PC-9 (cell line): Measurements from ENCODE around the gene XRCC6. TPM values are rescaled to one million over a fixed set of nuclear protein-coding genes. Genes with fewer than 3 reads are reported as not detected.
"Not testable (repeated sequence)": the region's sequence is repeated elsewhere in the genome, so short reads cannot be mapped to it uniquely, and the experiment has no call there.

Source experiments
- Bru-seq: library from RNA; stranded (reverse); fragments of 400-500 nt; gene quantifications from one replicate; lab custom pipeline; 2021; lab: Mats Ljungman, UMichigan
- BruChase-seq, 2 experiments: library from RNA; stranded (reverse); fragments of 400-500 nt; gene quantifications; one replicate each; lab custom pipeline; 2021; lab: Mats Ljungman, UMichigan
- BruUV-seq: library from RNA; stranded (reverse); fragments of 400-500 nt; replicated peaks from 2 replicates; lab custom pipeline; 2021; lab: Mats Ljungman, UMichigan
- CTCF ChIA-PET: fragments of 300-600 bp; sonication (Branson Sonifier 250); formaldehyde crosslinking; loops from one replicate; lab custom pipeline; 2022; ENCODE audit warnings: antibody characterized with exemption; lab: Charles Lee
- POLR2A ChIA-PET: fragments of 300-600 bp; sonication (Branson Sonifier 250); formaldehyde crosslinking; loops from one replicate; lab custom pipeline; 2022; ENCODE audit warnings: antibody characterized with exemption; ENCODE audit not compliant: unreplicated experiment; lab: Charles Lee
- DNase-seq, 2 experiments: peaks; one replicate each; pipeline versions ENCODE4 v3.0.0 to v3.0.0-alpha.2; 2015 to 2022; ENCODE audit warnings: mixed read lengths in 1 of 2
- H2AFZ ChIP-seq: fragments of 200-600 bp; sonication (generic); 2 replicates; pipeline ENCODE4 v1.8.1; 2017; ENCODE audit warnings: antibody characterized with exemption
- H3F3A ChIP-seq: fragments of 200-600 bp; sonication (generic); 2 replicates; pipeline ENCODE4 v1.8.1; 2017; ENCODE audit warnings: antibody characterized with exemption, mild to moderate bottlenecking, low read depth; ENCODE audit not compliant: insufficient read depth
- H3K27ac ChIP-seq: fragments of 200-600 bp; sonication (generic); 2 replicates; pipeline ENCODE4 v1.6.1; 2016; ENCODE audit warnings: mixed run types
- H3K27me3 ChIP-seq: fragments of 200-600 bp; sonication (generic); 2 replicates; pipeline ENCODE4 v1.6.1; 2016; ENCODE audit warnings: low read depth, mixed run types; ENCODE audit not compliant: insufficient read depth
- H3K36me3 ChIP-seq: fragments of 200-600 bp; sonication (generic); 2 replicates; pipeline ENCODE4 v1.6.1; 2016; ENCODE audit warnings: low read depth, mixed run types
- H3K4me1 ChIP-seq: fragments of 200-600 bp; sonication (generic); replicated peaks from 2 replicates; pipeline ENCODE4 v1.6.1; 2016; ENCODE audit warnings: mixed run types; ENCODE audit not compliant: insufficient read depth
- H3K4me2 ChIP-seq: fragments of 200-600 bp; sonication (generic); 2 replicates; pipeline ENCODE4 v1.6.1; 2017; ENCODE audit warnings: mixed run types
- H3K4me3 ChIP-seq: fragments of 200-600 bp; sonication (generic); 2 replicates; pipeline ENCODE4 v1.6.1; 2016; ENCODE audit warnings: mixed run types
- H3K79me2 ChIP-seq: fragments of 200-600 bp; sonication (generic); 2 replicates; pipeline ENCODE4 v1.6.1; 2017; ENCODE audit warnings: low read depth, mixed run types
- H3K9me2 ChIP-seq: fragments of 200-600 bp; sonication (generic); 2 replicates; pipeline ENCODE4 v1.8.1; 2017; ENCODE audit warnings: mild to moderate bottlenecking; ENCODE audit not compliant: insufficient read depth
- H3K9me3 ChIP-seq: fragments of 200-600 bp; sonication (generic); 2 replicates; pipeline ENCODE4 v1.8.1; 2016; ENCODE audit warnings: low read depth; ENCODE audit not compliant: insufficient read depth
- H4K20me1 ChIP-seq: fragments of 200-600 bp; sonication (generic); 2 replicates; pipeline ENCODE4 v1.8.1; 2017; ENCODE audit not compliant: insufficient read depth
- CTCF ChIP-seq: fragments of 200-600 bp; sonication (generic); conservative IDR thresholded peaks from 2 replicates; pipeline ENCODE4 v1.6.1; 2017; ENCODE audit warnings: mixed run types, antibody characterized with exemption, mild to moderate bottlenecking, moderate library complexity
- EZH2 ChIP-seq: fragments of 200-600 bp; sonication (generic); IDR thresholded peaks from 2 replicates; pipeline ENCODE4 v1.8.0; 2017; ENCODE audit warnings: antibody characterized with exemption, low read depth
- intact Hi-C: fragments of 100-400 bp; cut with micrococcal nuclease; formaldehyde crosslinking; loops from one replicate; pipeline ENCODE4 v1.10.0; 2022; ENCODE audit not compliant: unreplicated experiment
- long read RNA-seq: library from polyadenylated mRNA; stranded (forward); transcript quantifications from one replicate; pipeline ENCODE4 v2.0.0, GENCODE V29; 2022
- total RNA-seq: library from RNA; stranded (reverse); gene quantifications from 2 replicates; pipeline ENCODE4 v1.2.3, GENCODE V29; 2021

XRCC6 gene
- total RNA-seq: 386 and 486 TPM in 2 replicates
- Bru-seq, nascent RNA: percentile 93 among the genes with signal in this experiment
- BruChase-seq, experiment 1, labeled RNA remaining after a 2-hour chase: percentile 88 among the genes with signal in this experiment
- BruChase-seq, experiment 2, labeled RNA remaining after a 6-hour chase: percentile 97 among the genes with signal in this experiment
- long read RNA-seq, transcript XRCC6-202 (13 exons, 2,296 nt): major isoform, 1,685 of 1,978 reads
- long read RNA-seq, transcript XRCC6-206 (12 exons, 2,148 nt): minor isoform, 10 of 1,978 reads
- long read RNA-seq, transcript XRCC6-201 (12 exons, 2,709 nt): minor isoform, 84 of 1,978 reads
- long read RNA-seq, transcript XRCC6-205 (13 exons, 2,200 nt): minor isoform, 7 of 1,978 reads
- long read RNA-seq, partial matches to known transcripts: 84 of 1,978 reads
- long read RNA-seq, other reads (novel, unspliced or antisense): 108 of 1,978 reads

GRCh38 chr22:41621099-41621910, at the start of gene XRCC6:
Gene XRCC6 (plus strand): TSS chr22:41621295. CDS start chr22:41622005, 710 bp downstream.
- H3K79me2 ChIP-seq: peaks cover 93% of the 10 kb centered on the region
- intact Hi-C loops: loop anchor here (1.0 to 2.0 kb wide), 3 partner anchors 32 to 671 kb away; partner anchors contain the start of genes PMM1, POLR3H and RBX1
- no peaks in the 10 kb centered on the region for H3K9me3 ChIP-seq
- no peaks in the 10 kb centered on the region for H3K27me3 ChIP-seq
- H4K20me1 ChIP-seq: peaks cover 40% of the 10 kb centered on the region
- H3K4me3 ChIP-seq: peak within 1 kb of the TSS; percentile 90
- peaks cover 33% of the 10 kb centered on the region for H3K4me1 ChIP-seq
- POLR2A ChIA-PET: interaction anchor here (0.5 to 1.6 kb wide), 11 partner anchors 9 to 378 kb away, joined by 3 to 37 read pairs (median 6); partner anchors contain the start of gene PMM1
- peak within 1 kb of the TSS; percentile 93 for H2AFZ ChIP-seq
- TSS peak; percentile 70 for BruUV-seq
- TF ChIP-seq EZH2: no peak
- no peak for TF ChIP-seq CTCF
- H3K36me3 ChIP-seq: peaks cover 25% of the 10 kb centered on the region
- CTCF ChIA-PET: interaction anchor here (0.5 to 1.0 kb wide), 4 partner anchors 17 to 77 kb away, joined by 3 to 9 read pairs (median 4); partner anchors contain the start of genes PMM1 and POLR3H
- H3K4me2 ChIP-seq: peak within 1 kb of the TSS; percentile 93
- peak; percentile 99 to 100 for DNase-seq
- H3K27ac ChIP-seq: peak within 1 kb of the TSS; percentile 79
- H3F3A ChIP-seq: peaks cover 35% of the 10 kb centered on the region
- H3K9me2 ChIP-seq: no peaks in the 10 kb centered on the region

GRCh38 chr22:41571786-41572185, 49.3 kb upstream of the XRCC6 start:
- DNase-seq: no peak
- H2AFZ ChIP-seq: no peak overlapping the region
- no peak overlapping the region for H3K27ac ChIP-seq
- H3K4me2 ChIP-seq: no peak overlapping the region
- no peaks in the 10 kb centered on the region for H4K20me1 ChIP-seq
- H3K79me2 ChIP-seq: no peaks in the 10 kb centered on the region
- H3K9me3 ChIP-seq: no peaks in the 10 kb centered on the region
- no peaks in the 10 kb centered on the region for H3K9me2 ChIP-seq
- H3K36me3 ChIP-seq: no peaks in the 10 kb centered on the region
- peaks cover 9% of the 10 kb centered on the region; the same call in 1 of the 2 replicates for H3F3A ChIP-seq
- ChIA-PET POLR2A (interaction anchor here (0.6 kb wide), 1 partner anchor 17 kb away, joined by 3 read pairs; no protein-coding TSS in a partner anchor), CTCF (no interaction called here)
- TF ChIP-seq CTCF (no peak), EZH2 (no peak)
- no peak overlapping the region for H3K4me3 ChIP-seq
- H3K27me3 ChIP-seq: no peaks in the 10 kb centered on the region
- H3K4me1 ChIP-seq: no peaks in the 10 kb centered on the region
- intact Hi-C loops: no loop called here
- no TSS peak for BruUV-seq

GRCh38 chr22:41572305-41572704, 48.8 kb upstream of the XRCC6 start:
- H3K9me2 ChIP-seq, DNase-seq, H2AFZ ChIP-seq, H3K4me1 ChIP-seq, H3K4me2 ChIP-seq, intact Hi-C loops, H3K79me2 ChIP-seq, H4K20me1 ChIP-seq, H3K36me3 ChIP-seq, CTCF ChIA-PET, H3K9me3 ChIP-seq, POLR2A ChIA-PET, BruUV-seq, H3K4me3 ChIP-seq, H3F3A ChIP-seq, H3K27ac ChIP-seq, H3K27me3 ChIP-seq: not testable (repeated sequence)
